ENCODE measurements around the gene ZNF691. TPM values are rescaled to one million over a fixed set of nuclear protein-coding genes. Genes with fewer than 3 reads are reported as not detected.
"Not testable (repeated sequence)": the region's sequence is repeated elsewhere in the genome, so short reads cannot be mapped to it uniquely, and the experiment has no call there.

The ZNF691 gene
- total RNA-seq, 1 donor from 2014 or later, result 9.9 TPM

DNA sequence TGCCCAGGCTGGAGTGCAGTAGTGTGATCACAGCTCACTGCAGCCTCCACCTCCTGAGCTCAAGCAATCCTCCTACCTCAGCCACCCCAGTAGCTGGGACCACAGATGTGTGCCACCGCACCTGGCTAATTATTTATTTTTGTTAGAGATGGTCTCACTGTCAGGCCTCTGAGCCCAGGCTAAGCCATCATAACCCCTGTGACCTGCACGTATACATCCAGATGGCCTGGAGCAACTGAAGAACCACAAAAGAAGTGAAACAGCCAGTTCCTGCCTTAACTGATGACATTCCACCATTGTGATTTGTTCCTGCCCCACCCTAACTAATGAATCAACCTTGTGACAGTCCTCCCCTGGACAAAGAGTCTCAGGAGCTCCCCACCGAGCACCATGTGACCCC is 10.1 kb downstream of the ZNF691 start:
- Mint-ChIP-seq H3K9me3 (peaks cover 22% of the 10 kb centered on the region), H3K36me3 (ENCODE audit: low read depth) (peaks cover 13% of the 10 kb centered on the region)
- H3K27me3 Mint-ChIP-seq; H3K27ac Mint-ChIP-seq; intact Hi-C loops (cut with micrococcal nuclease); H3K4me3 Mint-ChIP-seq; DNase-seq; H3K4me1 Mint-ChIP-seq: not testable (repeated sequence)

DNA sequence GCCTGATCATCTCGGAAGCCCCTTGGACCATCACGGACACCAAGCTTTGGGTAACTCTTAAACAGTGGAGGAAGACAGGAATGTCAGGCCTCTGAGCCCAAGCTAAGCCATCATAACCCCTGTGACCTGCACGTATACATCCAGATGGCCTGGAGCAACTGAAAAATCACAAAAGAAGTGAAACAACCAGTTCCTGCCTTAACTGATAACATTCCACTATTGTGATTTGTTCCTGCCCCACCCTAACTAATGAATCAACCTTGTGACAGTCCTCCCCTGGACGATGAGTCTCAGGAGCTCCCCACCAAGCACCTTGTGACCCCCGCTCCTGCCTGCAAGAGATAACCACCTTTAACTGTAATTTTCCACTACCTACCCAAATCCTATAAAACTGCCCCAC is 13.0 kb downstream of the ZNF691 start:
- H3K4me1 Mint-ChIP-seq; H3K27ac Mint-ChIP-seq; H3K4me3 Mint-ChIP-seq; intact Hi-C loops (cut with micrococcal nuclease); H3K36me3 Mint-ChIP-seq (ENCODE audit: low read depth); DNase-seq: not testable (repeated sequence)
- peaks cover 16% of the 10 kb centered on the region for H3K27me3 Mint-ChIP-seq
- peaks cover 25% of the 10 kb centered on the region for H3K9me3 Mint-ChIP-seq

DNA sequence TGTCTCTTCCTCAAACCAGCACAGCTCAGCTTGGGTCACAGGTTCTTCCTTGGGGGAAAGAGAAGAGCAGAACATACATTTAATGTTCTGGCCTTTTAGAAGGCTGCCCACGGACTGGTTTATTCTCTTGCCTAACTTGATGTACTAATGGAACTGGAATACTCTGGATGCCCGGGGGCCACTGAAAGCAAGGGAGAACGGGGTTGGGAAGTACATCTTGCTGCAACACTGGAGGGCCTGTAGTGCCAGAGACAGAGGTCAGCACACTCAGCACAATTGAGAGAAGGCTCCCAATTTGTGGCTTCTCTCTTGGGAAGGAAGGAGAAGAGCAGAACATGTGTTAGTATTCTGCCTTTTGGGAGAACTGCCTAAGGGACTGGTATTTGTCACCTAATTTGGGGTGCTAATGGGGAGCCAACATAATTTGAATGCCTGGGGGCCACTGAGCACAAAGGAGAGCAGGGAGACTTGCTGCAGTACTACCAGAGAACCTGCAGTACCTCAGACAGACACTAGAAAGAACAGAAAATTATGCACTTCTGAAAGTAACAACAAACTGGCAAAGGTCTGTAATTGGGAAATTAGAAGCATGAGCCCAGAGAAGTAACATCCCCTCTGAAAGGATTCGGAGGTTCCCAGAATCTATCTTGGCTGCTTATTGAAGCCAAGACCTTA is 14.1 kb downstream of the ZNF691 start:
- Mint-ChIP-seq H3K9me3 (peaks cover 25% of the 10 kb centered on the region), H3K27me3 (peaks cover 18% of the 10 kb centered on the region), H3K36me3 (ENCODE audit: low read depth) (peaks cover 4% of the 10 kb centered on the region), H3K4me1 (no peaks in the 10 kb centered on the region), H3K27ac (no peak overlapping the region), H3K4me3 (no peak overlapping the region)
- no peak for DNase-seq
- intact Hi-C loops (cut with micrococcal nuclease), result no loop called here

DNA sequence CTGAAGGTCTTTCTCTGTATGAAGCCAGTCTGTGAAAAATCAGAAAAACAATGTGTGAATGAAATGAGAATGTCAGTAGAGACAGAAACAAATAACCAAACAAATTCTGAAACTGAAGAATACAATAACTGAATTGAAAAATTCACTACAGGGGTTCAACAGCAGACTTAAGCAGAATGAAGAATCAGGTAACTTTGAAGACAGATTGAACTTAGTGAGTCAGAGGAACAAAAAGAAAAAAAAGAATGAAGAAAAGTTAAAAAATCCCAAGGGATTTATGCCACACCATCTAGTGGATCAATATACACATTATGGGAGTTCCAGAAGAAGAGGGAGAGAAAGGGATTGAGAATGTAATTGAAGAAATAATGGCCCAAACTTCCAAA is 14.6 kb downstream of the ZNF691 start:
- intact Hi-C loops (cut with micrococcal nuclease), result no loop called here
- no peak overlapping the region for H3K27ac Mint-ChIP-seq
- H3K4me3 Mint-ChIP-seq, result no peak overlapping the region
- peaks cover 18% of the 10 kb centered on the region for H3K27me3 Mint-ChIP-seq
- H3K9me3 Mint-ChIP-seq, result peaks cover 25% of the 10 kb centered on the region
- H3K4me1 Mint-ChIP-seq, result no peaks in the 10 kb centered on the region
- DNase-seq, result no peak
- H3K36me3 Mint-ChIP-seq (ENCODE audit: low read depth), result peaks cover 2% of the 10 kb centered on the region

DNA sequence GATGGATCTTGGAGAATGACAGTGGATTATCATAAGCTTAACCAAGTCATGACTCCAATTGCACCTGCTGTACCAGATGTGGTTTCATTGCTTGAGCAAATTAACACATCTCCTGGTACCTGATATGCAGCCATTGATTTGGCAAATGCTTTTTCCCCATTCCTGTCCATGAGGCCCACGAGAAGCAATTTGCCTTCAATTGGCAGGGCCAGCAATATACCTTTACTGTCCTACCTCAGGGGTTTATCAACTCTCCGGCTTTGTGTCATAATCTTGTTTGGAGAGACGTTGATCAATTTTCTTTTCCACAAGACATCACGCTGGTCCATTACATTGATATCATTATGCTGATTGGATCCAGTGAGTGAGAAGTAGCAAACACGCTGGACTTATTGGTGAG is 20.1 kb downstream of the ZNF691 start:
- intact Hi-C loops (cut with micrococcal nuclease), result no loop called here
- Mint-ChIP-seq H3K9me3 (peaks cover 4% of the 10 kb centered on the region), H3K36me3 (ENCODE audit: low read depth) (no peaks in the 10 kb centered on the region), H3K27me3 (peaks cover 11% of the 10 kb centered on the region), H3K4me1 (no peaks in the 10 kb centered on the region), H3K27ac (no peak overlapping the region), H3K4me3 (no peak overlapping the region)
- no peak for DNase-seq

DNA sequence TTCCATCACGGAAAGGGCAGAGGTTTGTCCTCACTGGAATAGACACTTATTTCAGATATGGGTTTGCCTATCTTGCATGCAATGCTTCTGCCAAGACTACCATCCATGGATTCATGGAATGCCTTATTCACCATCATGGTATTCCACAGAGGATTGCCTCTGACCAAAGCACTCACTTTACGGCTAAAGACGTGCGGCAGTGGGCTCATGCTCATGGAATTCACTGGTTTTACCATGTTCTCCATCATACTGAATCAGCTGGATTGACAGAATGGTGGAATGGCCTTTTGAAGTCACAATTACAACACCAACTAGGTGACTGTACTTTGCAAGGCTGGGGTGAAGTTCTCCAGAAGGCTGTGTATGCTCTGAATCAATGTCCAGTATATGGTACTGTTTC is 22.1 kb downstream of the ZNF691 start:
- H3K4me3 Mint-ChIP-seq; H3K27ac Mint-ChIP-seq; H3K36me3 Mint-ChIP-seq (ENCODE audit: low read depth); DNase-seq; H3K4me1 Mint-ChIP-seq; intact Hi-C loops (cut with micrococcal nuclease); H3K9me3 Mint-ChIP-seq: not testable (repeated sequence)
- peaks cover 13% of the 10 kb centered on the region for H3K27me3 Mint-ChIP-seq

DNA sequence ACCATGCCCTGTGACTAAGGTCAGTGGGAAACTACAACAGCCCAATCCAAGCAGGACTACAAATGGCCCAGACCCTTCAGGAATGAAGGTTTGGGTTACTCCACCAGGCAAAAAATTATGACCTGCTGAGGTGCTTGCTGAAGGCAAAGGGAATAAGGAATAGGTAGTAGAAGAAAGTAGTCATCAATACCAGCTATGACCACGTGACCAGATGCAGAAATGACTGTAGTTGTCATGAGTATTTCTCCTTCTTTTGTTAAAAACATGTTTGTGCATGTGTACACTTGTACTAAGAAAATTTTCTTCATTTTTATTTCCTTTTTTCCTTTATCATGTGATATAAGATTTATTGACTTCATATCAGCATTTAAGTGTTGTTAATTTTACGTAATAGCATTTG is 22.8 kb downstream of the ZNF691 start:
- H3K4me1 Mint-ChIP-seq, H3K27ac Mint-ChIP-seq: not testable (repeated sequence)

DNA sequence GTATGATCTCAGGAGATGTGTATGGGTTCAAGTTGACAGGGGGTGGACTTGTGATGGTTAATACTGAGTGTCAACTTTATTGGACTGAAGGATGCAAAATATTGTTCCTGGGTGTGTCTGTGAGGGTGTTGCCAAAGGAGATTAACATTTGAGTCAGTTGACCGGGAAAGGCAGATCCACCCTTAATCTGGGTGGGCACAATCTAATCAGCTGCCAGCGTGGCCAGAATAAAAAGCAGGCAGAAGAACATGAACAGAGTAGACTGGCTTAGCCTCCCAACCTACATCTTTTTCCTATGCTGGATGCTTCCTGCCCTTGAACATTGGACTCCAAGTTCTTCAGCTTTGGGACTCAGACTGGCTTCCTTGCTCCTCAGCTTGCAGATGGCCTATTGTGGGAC is 23.3 kb downstream of the ZNF691 start:
- intact Hi-C loops (cut with micrococcal nuclease); H3K27ac Mint-ChIP-seq; H3K4me1 Mint-ChIP-seq; DNase-seq; H3K9me3 Mint-ChIP-seq; H3K36me3 Mint-ChIP-seq (ENCODE audit: low read depth); H3K4me3 Mint-ChIP-seq: not testable (repeated sequence)
- peaks cover 11% of the 10 kb centered on the region for H3K27me3 Mint-ChIP-seq

More for the DNA sequence above, 22.8 kb downstream of the ZNF691 start:
- peaks cover 11% of the 10 kb centered on the region for H3K27me3 Mint-ChIP-seq
- H3K36me3 Mint-ChIP-seq (ENCODE audit: low read depth); H3K4me3 Mint-ChIP-seq; intact Hi-C loops (cut with micrococcal nuclease); DNase-seq; H3K9me3 Mint-ChIP-seq: not testable (repeated sequence)

DNA sequence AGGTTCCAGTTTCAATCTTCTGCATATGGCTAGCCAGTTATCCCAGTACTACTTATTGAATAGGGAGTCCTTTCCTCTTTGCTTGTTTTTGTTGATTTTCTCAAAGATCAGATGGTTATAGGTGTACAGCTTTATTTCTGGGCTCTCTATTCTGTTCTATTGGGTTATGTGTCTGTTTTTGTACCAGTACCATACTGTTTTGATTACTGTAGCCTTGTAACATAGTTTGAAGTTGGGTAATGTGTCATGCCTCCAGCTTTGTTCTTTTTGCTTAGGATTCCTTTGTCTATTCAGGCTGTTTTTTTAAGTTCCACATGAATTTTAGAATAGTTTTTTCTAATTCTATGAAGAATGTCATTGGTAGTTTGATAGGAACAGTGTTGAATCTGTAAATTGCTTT is 26.7 kb downstream of the ZNF691 start:
- H3K4me3 Mint-ChIP-seq; intact Hi-C loops (cut with micrococcal nuclease); H3K36me3 Mint-ChIP-seq (ENCODE audit: low read depth); H3K4me1 Mint-ChIP-seq; H3K27ac Mint-ChIP-seq; DNase-seq: not testable (repeated sequence)
- peaks cover 32% of the 10 kb centered on the region for H3K27me3 Mint-ChIP-seq
- H3K9me3 Mint-ChIP-seq, result peaks cover 16% of the 10 kb centered on the region

DNA sequence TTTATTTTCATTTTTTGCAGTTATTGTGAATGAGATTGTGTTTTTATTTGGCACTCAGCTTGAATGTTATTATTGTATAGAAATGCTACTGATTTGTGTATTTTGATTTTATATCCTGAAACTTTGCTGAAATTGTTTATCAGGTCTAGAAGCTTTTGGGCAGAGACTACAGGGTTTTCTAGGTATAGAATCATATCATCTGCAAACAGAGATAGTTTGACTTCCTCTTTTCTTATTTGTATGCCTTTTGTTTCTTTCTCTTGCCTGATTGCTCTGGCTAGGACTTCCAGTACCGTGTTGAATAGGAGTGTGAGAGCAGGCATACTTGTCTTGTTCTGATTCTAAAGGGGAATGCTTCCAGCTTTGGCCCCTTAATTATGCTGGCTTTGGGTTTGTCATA is 27.3 kb downstream of the ZNF691 start:
- intact Hi-C loops (cut with micrococcal nuclease), result no loop called here
- Mint-ChIP-seq H3K27ac (no peak overlapping the region), H3K36me3 (ENCODE audit: low read depth) (no peaks in the 10 kb centered on the region), H3K4me1 (peaks cover 2% of the 10 kb centered on the region), H3K4me3 (no peak overlapping the region), H3K9me3 (peaks cover 16% of the 10 kb centered on the region), H3K27me3 (peaks cover 32% of the 10 kb centered on the region)
- DNase-seq, result no peak

DNA sequence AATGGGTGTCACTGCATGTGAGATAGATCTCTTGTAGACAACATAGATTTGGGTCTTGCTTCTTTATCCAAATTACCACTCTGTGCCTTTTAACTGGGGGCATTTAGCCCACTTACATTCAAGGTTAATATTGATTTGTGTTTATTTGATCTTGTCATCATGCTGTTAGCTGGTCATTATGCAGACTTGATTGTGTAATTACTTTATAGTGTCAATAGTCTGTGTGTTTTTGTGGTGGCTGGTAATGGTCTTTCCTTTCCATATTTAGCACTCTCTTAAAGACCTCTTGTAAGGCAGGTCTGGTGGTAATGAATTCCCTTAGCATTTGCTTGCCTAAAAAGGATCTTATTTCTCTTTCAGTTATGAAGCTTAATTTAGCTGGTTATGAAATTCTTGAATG is 29.6 kb downstream of the ZNF691 start:
- Mint-ChIP-seq H3K36me3 (ENCODE audit: low read depth) (no peaks in the 10 kb centered on the region), H3K9me3 (peaks cover 16% of the 10 kb centered on the region), H3K4me3 (no peak overlapping the region), H3K4me1 (peaks cover 2% of the 10 kb centered on the region), H3K27ac (no peak overlapping the region), H3K27me3 (peaks cover 34% of the 10 kb centered on the region)
- intact Hi-C loops (cut with micrococcal nuclease), result no loop called here
- DNase-seq, result no peak

DNA sequence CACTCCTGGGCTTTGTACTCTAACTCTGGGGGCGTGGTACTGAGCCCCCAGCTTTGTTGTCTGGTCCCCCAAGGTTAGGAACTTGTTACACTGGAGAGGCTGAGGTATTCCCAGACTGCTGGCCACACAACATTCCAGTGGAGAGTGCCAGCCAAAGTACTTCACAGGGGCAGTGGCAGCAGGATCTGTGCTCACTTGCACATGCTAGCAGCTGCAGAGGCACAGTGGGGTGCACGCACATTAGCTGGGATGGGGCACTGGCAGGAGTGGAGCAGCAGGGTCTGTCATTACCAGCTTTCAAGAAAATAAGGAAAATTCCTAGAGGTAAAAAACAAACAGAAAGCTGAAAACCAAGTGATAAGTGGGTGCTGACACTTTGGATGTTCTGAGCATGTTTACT is 31.0 kb downstream of the ZNF691 start:
- intact Hi-C loops (cut with micrococcal nuclease), result no loop called here
- no peaks in the 10 kb centered on the region for H3K36me3 Mint-ChIP-seq (ENCODE audit: low read depth)
- H3K27ac Mint-ChIP-seq, result no peak overlapping the region
- peaks cover 2% of the 10 kb centered on the region for H3K4me1 Mint-ChIP-seq
- H3K4me3 Mint-ChIP-seq, result no peak overlapping the region
- peaks cover 32% of the 10 kb centered on the region for H3K27me3 Mint-ChIP-seq
- H3K9me3 Mint-ChIP-seq, result peaks cover 16% of the 10 kb centered on the region
- no peak for DNase-seq

DNA sequence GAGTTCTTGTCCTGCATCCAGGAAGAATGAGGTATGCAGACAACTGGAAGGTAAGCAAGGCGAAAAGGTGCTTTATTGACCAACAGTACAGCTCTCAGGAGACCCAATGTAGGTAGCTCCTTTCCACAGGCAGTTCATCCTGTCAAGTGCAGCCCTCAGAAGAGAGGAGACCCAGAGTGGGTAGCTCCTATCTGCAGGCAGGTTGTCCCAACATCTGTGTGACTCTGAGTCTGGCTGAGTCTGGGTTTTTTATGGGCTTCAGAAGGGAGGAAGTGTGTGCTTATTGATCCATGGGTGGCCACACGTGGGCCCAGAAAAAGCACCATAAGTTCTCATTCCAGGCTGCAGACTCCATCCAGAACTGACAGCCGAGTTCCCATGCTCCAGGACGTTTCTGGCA is 34.0 kb downstream of the ZNF691 start:
- intact Hi-C loops (cut with micrococcal nuclease), result no loop called here
- Mint-ChIP-seq H3K9me3 (peaks cover under 1% of the 10 kb centered on the region), H3K4me1 (no peaks in the 10 kb centered on the region), H3K4me3 (no peak overlapping the region), H3K36me3 (ENCODE audit: low read depth) (no peaks in the 10 kb centered on the region), H3K27me3 (peaks cover 22% of the 10 kb centered on the region), H3K27ac (no peak overlapping the region)
- DNase-seq, result no peak

DNA sequence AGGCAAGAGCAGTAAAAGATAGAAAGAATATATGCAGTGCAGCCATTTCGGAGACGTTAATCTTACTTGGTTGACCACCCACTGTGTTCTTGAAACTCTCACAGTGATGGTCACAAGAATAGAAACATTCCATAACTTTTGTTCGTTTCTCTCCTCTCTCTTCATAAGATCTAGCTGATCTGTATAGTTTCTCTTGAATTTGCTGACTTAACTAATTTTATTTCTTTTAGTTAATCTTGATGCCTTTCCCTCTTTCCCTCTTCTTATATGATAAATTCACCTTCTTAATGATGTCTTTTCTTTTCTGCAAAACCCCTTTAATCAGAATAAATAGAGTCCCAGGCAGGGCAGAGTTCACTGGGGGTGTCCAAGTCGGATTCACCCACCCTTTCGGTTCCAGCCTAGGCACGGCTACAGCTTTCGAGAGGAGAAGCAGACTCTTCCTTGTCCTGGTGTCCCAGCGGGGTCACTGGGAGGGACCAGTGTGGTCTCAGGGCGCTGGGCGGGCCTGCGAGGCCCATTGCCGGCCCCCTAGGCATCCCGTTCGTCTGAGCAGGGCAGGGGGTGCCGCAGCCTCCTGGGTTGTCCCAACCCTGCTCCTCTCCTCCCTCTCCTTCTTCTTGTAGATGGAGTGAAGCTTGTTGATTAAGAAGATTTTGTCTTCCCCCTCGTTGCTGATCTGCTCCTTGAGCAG is 39.8 kb downstream of the ZNF691 start:
- Mint-ChIP-seq H3K27ac (no peak overlapping the region), H3K4me3 (no peak overlapping the region), H3K27me3 (peaks cover 10% of the 10 kb centered on the region), H3K36me3 (ENCODE audit: low read depth) (no peaks in the 10 kb centered on the region), H3K4me1 (no peaks in the 10 kb centered on the region), H3K9me3 (no peaks in the 10 kb centered on the region)
- no peak for DNase-seq
- intact Hi-C loops (cut with micrococcal nuclease), result no loop called here

DNA sequence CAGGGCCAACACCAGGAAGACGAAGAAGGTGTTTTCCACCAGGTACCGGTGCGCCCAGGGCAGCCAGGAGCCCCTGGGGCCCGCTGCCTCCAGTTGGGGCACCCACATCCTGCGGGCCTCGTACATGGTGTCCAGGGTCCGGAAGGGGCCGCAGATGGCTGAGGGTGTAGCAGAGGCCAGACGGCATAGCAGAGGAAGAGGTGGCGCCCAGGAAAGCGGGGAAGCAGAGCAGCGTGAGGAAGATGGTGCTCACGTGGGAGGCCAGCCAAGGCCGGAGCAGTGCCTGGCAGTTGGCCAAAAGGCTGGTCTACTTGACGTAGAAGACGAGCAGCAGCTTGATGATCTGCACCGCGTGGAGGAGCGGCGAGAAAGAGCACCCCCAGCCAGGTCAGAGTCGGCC is 40.4 kb downstream of the ZNF691 start:
- intact Hi-C loops (cut with micrococcal nuclease), result no loop called here
- no peak for DNase-seq
- Mint-ChIP-seq H3K4me3 (no peak overlapping the region), H3K36me3 (ENCODE audit: low read depth) (no peaks in the 10 kb centered on the region), H3K4me1 (no peaks in the 10 kb centered on the region), H3K27me3 (peaks cover 10% of the 10 kb centered on the region), H3K9me3 (no peaks in the 10 kb centered on the region), H3K27ac (no peak overlapping the region)

All from activated CD4-positive, alpha-beta T cell treated with anti-CD3 and anti-CD28 coated beads, Interleukin-2, amount 10 ng/mL, durations not matched to agents 24 days and 14 days (primary cell).